Measurements from ENCODE around the gene NEURL1.

Gene NEURL1

GRCh38 chr10:103622935-103623574, 129.6 kb downstream of the NEURL1 start:
- no peak overlapping the region for H3K4me3 ChIP-seq (ENCODE audit: control insufficient read depth, low read depth, low read length)
- no peak for DNase-seq (ENCODE audit: low read depth)
- TF ChIP-seq, protein P1, sequence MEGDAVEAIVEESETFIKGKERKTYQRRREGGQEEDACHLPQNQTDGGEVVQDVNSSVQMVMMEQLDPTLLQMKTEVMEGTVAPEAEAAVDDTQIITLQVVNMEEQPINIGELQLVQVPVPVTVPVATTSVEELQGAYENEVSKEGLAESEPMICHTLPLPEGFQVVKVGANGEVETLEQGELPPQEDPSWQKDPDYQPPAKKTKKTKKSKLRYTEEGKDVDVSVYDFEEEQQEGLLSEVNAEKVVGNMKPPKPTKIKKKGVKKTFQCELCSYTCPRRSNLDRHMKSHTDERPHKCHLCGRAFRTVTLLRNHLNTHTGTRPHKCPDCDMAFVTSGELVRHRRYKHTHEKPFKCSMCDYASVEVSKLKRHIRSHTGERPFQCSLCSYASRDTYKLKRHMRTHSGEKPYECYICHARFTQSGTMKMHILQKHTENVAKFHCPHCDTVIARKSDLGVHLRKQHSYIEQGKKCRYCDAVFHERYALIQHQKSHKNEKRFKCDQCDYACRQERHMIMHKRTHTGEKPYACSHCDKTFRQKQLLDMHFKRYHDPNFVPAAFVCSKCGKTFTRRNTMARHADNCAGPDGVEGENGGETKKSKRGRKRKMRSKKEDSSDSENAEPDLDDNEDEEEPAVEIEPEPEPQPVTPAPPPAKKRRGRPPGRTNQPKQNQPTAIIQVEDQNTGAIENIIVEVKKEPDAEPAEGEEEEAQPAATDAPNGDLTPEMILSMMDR (IDR thresholded peaks at IDR 0.05; ENCODE audit: control insufficient read depth, insufficient read depth, low read depth, low read length, missing control alignments): no peak

GRCh38 chr10:103626178-103626577, 132.7 kb downstream of the NEURL1 start:
- TF ChIP-seq, protein P1 (IDR thresholded peaks at IDR 0.05; ENCODE audit: control insufficient read depth, insufficient read depth, low read depth, low read length, missing control alignments): no peak
- DNase-seq (ENCODE audit: low read depth): no peak
- H3K4me3 ChIP-seq (ENCODE audit: control insufficient read depth, low read depth, low read length): no peak overlapping the region

DNA sequence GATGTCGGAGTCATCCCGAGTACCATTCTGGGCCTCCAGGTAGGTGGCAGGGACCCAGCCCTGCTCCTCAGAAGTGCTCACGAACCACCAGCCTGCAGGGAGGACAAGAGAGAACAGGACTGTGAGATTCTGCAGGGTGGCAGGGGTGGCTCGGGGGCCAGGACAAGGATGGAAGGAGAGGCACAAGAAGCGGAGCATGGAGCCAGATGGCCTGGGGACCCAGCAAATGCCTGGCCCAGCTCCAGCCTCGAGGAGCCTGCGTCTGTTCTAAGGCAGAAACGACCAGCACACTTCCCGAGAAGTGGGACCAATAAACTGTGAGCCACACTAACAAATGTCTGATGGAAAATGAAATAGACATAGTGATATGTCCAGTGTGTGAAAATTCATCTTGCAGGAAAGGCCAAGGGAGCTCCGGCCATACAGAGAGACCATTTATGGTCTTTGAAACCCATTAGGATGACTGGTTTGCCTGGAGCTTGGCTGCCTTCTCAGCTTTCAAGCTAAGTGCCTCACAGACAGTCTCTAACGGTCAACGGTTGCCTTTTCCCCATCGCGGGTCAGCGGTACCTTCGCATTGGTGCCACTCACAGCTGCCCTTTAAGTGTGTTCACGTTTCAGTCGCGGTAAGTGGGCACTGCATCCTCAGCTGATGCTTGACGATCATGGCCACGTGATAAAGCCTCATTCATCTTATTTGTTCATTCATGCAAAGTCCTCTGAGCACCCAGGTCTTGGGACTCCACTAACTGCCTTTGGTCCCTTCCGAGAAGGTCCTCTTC, 133.8 kb downstream of the NEURL1 start:
- DNase-seq (ENCODE audit: low read depth): no peak
- TF ChIP-seq, protein P1 (IDR thresholded peaks at IDR 0.05; ENCODE audit: control insufficient read depth, insufficient read depth, low read depth, low read length, missing control alignments): no peak
- no peak overlapping the region for H3K4me3 ChIP-seq (ENCODE audit: control insufficient read depth, low read depth, low read length)

- DNase-seq (ENCODE audit: low read depth): no peak
- no peak overlapping the region for H3K4me3 ChIP-seq (ENCODE audit: control insufficient read depth, low read depth, low read length)
- TF ChIP-seq, protein P1 (IDR thresholded peaks at IDR 0.05; ENCODE audit: control insufficient read depth, insufficient read depth, low read depth, low read length, missing control alignments): no peak
Measured at GRCh38 chr10:103627893-103628292, 134.4 kb downstream of the NEURL1 start.

- TF ChIP-seq, protein P1 (IDR thresholded peaks at IDR 0.05; ENCODE audit: control insufficient read depth, insufficient read depth, low read depth, low read length, missing control alignments): no peak
- no peak overlapping the region for H3K4me3 ChIP-seq (ENCODE audit: control insufficient read depth, low read depth, low read length)
- no peak for DNase-seq (ENCODE audit: low read depth)
Measured at GRCh38 chr10:103629581-103629980, 136.1 kb downstream of the NEURL1 start.

- TF ChIP-seq, protein P1 (IDR thresholded peaks at IDR 0.05; ENCODE audit: control insufficient read depth, insufficient read depth, low read depth, low read length, missing control alignments): no peak
- DNase-seq (ENCODE audit: low read depth): no peak
- H3K4me3 ChIP-seq (ENCODE audit: control insufficient read depth, low read depth, low read length): no peak overlapping the region
Measured at GRCh38 chr10:103630156-103630555, 136.7 kb downstream of the NEURL1 start.
